GM18909 (cell line): ENCODE measurements around the gene PLCB1.

ENCODE experiments used
- ATAC-seq: cut with Tn5 transposase; IDR thresholded peaks from one replicate; pipeline ENCODE4 v1.9.1; 2021; ENCODE audit warnings: mild to moderate bottlenecking; ENCODE audit not compliant: unreplicated experiment, poor library complexity

Gene PLCB1

DNA sequence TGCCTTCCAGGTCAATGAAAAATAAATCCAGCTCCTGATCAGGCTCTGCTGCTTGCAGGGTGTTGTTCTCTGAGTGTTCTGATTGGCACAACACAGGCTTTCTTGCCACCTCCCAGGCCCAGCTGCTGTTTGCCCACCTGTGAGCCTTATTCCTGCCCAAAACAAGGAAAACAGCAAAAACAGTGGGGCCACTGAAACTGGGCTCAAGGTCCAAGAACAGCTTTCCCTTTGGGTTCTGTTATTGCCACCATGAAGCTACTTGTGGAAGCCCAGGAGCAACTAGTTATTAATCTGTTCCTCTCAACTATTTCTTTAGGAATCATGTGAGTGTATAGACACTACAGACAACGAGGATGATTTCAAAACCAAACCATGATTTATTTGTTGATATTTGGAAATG, 159.1 kb downstream of the PLCB1 start:
- no peak for ATAC-seq

DNA sequence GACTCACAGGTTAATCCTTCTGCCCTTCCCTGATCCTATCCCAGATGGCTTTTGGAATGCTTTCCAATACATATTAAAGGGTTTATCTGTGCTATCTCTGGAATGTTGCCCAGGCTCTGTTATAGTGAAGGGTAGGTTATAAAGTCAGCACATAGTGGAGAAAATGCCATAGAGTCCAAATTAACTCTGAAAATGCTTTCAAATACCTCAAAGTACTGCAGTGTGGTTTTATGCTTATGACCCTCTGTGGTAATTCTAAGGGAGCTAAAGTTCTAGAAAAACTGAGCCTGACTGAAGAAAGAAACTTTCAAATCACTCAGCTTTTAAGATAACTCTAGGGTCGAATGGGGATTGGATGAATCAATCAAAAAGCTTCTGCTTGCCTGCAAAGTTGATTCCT, 159.8 kb downstream of the PLCB1 start:
- ATAC-seq: no peak

DNA sequence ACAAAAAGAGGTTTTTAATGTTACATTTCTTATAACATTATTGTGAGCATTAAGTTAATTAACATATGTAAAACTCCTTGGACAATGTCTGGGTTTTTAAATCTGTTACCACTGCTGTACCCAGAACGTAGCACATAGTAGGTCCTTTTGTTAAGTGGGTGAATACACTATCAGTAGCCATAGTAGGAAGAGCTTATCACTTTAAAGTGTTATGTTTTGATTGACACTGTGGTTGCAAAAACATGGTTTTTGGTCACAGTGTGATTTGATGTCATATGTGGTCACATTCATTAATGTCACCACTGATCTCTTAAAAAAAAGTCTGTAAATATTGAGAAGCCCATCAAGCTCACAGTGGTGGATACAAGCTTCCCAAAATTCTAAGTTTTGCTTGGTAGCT, 160.7 kb downstream of the PLCB1 start:
- ATAC-seq: no peak

DNA sequence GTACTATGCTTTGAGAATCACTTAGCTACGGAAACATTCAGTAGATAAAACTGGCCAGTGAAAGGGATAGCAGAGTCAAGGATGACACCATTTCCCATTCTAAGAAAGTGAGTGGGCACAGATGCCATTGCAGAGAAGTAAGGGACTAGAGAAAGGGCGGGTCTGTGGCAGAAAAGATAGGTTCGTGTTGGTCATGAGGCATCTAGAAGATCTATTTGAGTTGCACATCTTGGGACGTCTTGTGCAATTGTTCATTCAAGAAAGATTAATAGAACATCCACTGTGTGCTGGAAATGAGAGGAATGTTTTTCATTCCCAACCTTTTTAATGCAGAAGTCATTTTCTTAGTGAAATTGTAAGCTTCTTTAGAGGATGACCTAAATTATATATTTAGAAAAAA, 161.7 kb downstream of the PLCB1 start:
- ATAC-seq: no peak

DNA sequence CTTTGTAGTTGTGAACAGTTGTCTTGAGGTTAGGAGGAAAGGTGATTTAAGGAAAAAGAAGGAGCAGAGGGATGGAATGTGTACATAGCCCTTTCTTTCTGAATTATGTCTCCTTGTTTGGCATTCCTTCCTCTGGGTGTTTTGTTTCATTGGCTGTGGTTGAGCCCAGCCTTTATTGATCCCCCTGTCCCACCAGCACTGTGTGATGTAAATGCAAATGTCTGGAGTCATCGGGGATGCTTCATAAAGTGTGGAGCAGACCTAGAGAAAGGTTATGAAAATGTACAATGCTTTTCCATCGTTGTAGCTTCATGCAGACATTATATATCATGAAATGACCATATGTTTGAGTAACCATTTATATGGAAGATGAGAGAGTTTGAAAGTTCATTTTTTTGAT, 164.5 kb downstream of the PLCB1 start:
- ATAC-seq: no peak

DNA sequence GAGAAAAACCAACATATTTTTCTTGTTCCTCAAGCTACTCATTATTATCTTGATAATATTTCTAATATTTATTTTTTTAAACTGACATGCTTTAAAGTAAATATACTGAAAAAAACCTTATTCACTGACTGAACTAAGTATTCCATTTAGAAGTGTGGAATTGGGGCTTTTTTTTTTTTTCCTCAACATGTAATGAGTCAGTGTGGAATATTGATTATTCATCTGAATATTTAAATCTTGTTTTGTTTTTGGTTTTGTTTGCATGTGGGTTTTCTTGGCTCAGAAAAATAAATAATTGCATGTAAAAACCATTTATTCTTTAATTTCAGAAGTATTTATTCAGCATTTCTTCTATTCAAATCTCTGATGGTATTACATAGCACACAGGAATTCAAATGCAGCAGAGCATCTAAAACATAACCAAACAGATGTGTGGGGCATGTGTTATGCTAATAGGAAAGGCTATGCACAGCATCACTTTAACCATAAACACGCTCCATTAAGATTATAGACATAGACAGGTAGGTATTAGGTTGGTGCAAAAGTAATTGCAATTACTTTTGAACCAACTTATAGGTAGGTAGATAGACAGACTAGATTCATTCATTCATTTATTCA, 166.5 kb downstream of the PLCB1 start:
- no peak for ATAC-seq

DNA sequence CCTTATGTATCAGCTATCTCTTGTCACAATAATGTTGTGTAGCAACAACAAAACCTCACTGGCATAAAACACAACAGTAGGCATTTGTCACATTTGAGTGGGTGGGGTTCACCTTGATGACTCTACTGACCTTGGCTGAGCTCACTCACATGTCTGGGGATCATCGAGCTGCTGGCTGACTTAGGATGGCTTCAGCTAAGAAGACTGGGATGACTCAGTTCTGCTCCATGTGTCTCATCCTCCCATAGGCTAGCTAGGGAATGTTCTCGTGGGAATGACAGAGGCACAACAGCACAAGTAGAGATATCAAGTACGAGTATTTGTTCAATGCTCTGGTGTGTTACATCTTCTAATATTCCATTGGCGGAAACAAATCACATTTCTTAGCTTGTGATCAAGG, 167.9 kb downstream of the PLCB1 start:
- no peak for ATAC-seq

DNA sequence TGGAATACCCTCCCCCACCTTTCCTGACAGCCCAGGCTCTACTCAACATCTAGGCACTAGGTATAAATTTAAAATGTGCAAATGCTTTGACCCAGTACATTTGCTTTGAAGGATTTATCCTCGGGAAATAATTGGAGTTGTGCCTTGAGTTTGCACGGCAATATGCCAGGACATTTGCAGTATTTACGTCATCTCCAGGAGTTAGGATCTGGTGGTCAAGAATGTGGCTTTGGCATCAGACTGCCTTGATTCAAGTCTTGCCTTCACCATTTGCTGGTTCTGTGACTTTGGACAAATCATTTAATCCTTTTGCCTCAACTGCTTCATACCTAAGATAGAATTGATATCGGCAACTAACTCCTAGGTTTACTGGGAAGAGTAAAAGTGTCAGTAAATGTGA, 169.6 kb downstream of the PLCB1 start:
- no peak for ATAC-seq

DNA sequence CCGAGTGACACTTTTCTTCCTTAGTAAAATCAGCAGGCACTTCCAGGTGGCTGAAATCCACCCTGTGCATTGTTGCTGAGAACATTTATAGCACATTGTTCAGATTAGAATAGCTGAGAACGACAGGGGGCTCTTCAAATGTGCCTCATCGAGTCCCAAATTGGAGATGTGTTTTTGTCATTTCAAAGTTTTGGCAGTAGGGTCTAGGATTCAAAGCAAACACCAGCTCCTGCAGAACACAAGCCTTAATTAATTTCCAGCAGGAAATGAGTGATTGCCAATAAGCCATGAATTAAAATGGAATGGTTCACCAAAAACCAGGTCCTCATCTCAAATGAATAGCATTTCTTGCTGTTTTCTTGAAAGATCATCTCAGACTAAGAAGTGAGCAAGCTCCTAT, 171.6 kb downstream of the PLCB1 start:
- ATAC-seq: no peak

DNA sequence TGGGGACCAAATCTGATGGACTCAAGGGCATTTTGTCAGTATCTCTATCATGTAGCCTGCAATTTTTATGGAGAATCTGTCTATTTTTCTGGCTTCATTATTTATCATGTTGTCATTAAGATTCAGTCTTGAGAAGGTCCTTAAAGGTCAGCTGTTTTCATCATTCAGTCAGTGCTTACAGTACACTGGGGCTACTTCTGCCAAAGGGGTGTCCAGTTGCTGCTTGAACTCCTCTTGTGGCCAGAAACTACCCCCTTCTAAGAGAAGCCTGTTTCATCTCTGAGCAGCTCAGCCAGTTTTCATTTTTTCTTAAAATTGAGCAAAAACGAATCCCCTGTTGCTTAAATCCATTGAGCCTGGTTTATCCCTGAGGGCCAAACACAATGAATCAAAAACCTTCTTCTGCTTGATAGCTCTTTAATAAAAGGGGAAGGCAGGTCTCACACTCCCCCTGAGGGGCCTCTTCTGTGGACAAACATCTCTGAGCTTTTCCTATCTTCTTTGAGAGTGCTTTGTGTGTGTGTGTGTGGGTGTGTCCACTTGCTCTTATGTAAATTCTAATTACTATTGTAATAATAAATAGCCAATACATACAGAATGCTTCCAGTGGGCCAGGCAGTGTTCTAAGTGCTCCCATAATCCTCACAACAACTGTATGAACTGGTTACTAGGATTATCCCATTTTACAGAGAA, 172.2 kb downstream of the PLCB1 start:
- ATAC-seq: no peak

DNA sequence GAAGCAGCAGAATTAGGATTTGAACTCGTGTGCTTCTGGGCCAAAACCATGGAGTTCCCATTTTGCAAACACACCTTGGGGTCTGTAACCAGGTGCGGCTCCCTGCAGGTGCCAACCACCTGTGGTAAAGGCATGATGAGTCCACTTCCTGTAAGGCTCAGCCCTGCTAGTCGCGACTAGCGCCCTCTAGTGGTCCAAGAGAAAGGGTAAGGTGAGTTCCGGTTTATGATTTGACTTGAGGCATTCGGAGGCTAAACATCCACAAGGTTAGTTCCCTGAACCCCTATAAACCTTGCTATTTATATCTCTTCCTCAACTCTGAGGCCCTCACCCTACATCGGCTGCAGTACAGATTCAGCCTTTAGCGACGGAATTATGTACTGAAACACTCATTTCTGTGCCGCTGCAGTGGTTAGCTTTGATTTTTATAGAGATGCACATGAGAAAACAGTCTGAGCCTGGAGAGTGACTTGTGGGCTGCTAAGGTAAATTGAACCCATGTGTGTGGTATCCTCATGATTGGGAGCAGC, 173.4 kb downstream of the PLCB1 start:
- peak; percentile 90 for ATAC-seq

DNA sequence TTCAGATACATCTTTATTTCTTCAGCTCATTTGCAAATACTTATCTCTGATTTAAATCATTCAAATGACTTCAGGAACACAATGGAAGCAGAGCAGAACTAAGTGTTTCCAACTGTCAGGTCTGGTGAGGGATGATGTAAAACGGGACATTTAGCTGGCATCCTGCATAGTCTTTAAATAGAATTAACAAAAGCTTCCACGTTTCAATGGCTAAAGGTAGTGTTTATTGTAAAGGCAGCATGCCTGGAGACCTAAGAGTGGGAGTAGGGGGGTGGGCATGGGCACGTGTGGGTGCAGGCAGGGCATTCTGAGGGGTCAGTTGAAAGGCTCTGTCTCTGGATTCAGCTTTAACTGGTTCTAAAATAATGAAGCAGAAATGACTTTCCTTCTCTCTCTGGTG, 174.9 kb downstream of the PLCB1 start:
- no peak for ATAC-seq

DNA sequence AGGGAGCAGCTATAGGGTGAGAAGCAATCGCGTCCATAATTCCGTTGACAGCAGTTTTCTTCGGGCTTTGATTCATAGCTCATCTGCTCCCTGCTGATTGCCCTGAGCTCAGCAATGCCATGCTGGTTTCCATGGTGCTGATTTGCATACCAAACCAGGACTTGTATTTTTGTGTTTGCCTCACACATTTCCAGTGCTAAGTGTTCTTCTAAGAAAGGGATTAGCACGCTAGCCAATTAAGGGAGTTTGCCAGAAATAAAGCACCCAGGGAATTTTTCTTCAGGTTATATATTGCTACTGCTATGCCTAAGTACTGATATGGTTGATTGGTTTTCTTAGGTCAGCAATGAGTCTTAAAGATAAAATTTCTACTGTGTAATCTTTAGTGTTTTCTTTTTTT, 177.6 kb downstream of the PLCB1 start:
- ATAC-seq: no peak

DNA sequence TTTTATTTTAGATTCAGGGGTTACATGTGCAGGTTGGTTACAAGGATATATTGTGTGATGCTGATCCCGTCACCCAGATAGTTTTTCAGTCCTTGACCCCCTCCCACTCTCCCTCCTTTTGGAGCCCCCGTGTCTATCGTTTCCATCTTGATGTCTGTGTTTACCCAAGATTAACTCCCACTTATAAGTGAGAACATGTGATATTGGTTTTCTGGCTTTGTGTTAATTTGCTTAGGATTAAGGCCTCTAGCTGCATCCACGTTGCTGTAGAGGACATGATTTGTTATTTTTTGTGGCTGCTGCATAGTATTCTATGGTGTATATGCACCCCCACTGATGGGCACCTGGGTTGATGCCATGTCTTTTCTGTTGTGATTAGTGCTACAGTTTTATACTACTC, 178.6 kb downstream of the PLCB1 start:
- no peak for ATAC-seq

DNA sequence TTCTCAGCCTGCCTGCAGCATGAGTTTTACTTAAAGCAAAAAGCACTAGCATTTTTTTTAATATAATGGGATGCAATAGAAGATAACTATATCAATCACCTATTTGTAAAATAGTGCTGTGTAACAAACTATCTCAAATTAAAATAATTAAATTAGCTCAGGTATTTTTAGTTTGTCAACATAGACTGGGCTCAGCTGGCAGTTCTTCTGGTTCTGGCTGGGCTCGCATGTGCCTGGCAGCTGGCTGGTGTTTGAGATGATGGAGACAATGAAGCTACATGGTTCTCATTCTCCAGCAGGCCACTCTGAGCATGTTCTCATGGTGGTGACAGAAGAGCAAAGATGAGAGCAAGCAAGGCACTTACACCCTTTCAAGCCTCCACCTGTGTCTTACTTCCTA, 181.0 kb downstream of the PLCB1 start:
- ATAC-seq: no peak

DNA sequence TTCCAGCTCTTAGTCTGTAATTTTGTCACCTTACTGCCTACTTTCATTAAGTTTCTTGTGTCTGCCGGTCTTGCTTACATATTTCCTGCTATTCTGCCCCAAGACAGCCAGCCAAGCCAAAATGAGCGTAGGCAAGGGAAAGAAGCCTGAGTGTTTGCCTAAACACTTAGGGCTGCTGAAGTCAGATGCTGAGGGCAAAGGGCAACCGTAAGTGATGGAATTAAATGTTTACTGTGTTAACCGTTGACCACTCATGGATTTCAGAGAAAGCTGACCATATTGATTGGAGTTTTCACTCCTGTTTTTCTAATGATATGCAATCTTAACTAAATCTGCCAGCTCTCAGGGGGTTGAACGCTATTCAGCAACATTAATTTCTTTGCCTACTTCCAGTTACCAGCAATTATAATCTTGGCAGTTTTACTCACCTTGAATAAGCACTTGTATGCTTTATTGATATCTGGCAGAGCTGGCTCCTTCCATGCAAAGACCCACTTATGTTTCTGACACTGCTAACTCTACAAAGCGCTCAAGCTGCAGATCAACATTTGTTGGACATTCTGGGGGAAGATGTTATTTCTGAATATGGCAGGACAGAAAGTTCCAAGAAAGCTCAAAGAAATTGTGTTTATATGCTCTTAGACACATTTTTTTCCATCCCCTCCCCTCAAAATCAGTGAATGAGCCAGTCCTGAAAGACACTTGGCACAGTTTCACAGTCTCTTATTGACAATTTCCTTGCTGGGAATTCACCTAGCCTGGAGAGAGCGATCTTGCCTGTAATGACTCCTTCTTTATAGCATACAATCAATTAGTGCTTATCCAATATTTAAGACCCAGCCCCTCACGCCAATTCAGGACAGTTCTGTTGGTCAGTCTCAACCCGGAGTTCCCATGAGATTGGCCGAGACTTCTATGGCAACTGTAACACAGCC, 183.8 kb downstream of the PLCB1 start:
- ATAC-seq: no peak

DNA sequence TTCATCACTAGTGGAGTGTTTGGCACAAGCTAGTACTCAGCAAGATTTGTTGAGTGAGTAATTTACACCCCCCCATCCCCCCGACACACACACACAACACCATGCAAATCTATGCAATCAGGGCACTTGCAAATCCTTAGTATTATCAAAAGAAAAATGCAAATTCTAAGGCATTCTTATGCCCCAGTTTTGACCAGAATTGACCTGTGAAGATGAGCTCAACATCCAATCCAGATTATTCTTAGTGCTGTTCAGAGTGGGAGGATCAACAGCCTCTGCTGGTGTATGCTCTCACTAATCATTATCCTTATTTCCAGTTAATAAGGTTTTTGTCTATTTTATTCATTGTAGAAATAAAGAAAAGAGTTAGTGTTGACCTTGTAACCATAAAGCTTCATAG, 185.4 kb downstream of the PLCB1 start:
- no peak for ATAC-seq

DNA sequence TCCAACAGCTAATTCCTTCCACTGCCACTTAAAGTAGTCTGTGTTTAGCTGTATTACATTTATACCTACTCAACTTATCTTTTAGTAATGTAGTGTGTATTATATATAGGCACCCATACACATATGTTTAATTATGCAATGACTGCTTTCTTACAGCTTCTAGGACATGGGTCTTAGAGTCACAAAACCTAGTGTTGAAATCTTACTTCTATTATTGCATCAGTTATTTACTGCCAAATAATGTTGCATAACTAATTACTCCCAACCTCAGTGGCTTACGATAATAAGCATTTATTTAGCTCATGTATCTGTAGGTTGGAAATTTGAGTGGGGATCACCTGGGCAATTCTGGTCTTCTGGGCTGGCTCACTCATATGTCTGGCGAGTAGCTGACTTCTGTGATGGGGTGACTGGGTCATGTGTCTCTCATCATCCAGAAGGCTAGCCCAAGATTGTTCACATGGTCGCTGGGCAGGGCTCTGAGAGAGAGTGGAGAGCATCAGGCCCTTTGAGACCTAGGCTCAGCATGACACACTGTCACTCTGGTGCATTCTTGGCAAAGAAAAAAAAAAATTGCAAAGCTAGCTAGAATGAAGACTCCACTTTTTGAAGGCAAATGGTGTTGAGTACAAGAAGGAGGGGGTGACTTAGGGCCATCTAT, 187.0 kb downstream of the PLCB1 start:
- ATAC-seq: no peak

DNA sequence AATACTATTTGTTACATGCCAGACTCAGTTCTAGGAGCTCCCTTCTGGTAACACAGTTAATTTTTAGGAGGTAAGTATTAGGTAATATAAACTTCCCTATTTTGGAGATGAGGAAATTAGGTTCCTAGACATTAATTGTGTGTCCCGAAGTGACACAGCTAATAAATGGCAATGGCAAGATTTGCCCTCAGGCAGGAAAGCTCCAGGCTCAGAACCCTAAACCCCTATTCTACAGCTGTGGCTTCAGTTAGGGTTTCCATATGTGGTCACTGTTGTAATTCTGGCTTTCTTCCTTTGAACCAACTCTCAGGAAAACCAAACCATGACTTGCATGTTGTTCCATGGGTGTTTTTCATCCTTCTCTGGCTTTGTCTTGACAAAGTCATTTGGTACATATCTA, 188.2 kb downstream of the PLCB1 start:
- no peak for ATAC-seq

DNA sequence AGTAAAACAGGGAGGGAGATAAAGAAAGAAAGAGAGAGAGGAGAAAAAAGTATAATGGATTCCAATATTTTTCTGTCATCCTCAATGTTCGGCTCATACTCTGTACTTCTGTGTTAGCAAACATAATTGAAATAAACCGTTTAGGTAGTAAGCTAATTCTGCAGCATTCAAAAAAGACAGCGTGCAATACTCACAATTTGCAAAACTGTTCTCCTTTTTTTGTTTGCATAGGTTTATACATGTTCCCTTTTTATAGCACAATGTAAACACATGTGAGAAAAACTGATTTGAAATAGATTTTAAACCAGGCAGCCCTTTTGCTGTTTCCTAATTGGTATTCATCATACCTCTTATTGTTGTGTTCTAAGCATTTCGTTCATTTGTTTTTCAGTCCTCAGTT, 188.9 kb downstream of the PLCB1 start:
- ATAC-seq: no peak
